HEK293 (cell line): ENCODE data around the gene CIDEB.

ENCODE experiments used
- CTCF ChIA-PET: fragments of 350-600 bp; formaldehyde crosslinking; extraction: SDS; loops from one replicate; lab custom pipeline; 2021; ENCODE audit warnings: antibody characterized with exemption; lab: Yijun Ruan, JAX
- POLR2A ChIA-PET: fragments of 300-600 bp; formaldehyde crosslinking; extraction: SDS; loops from one replicate; lab custom pipeline; 2020; ENCODE audit warnings: antibody characterized with exemption, inconsistent platforms; lab: Yijun Ruan, JAX
- H3K27ac ChIP-seq: fragments of 200-500 bp; sonication (Bioruptor generic); 2 replicates; pipeline ENCODE4 v1.5.1; 2014; ENCODE audit warnings: low read depth, low read length, control low read depth, inconsistent platforms; ENCODE audit errors: extremely low read depth
- H3K36me3 ChIP-seq, 2 experiments: fragments of 200-500 bp in 1 of 2; sonication (Bioruptor generic) in 1 of 2; 1 replicate in 1 of 2; 2 replicates in 1 of 2; pipeline ENCODE4 v1.5.1; 2014 to 2017; ENCODE audit warnings: inconsistent platforms in 2 of 2, low read length in 2 of 2; ENCODE audit not compliant: control insufficient read depth in 2 of 2, insufficient read depth in 1 of 2
- H3K4me1 ChIP-seq: fragments of 200-500 bp; sonication (Bioruptor generic); 2 replicates; pipeline ENCODE4 v1.5.1; 2014; ENCODE audit warnings: mild to moderate bottlenecking, low read length, inconsistent platforms; ENCODE audit not compliant: control insufficient read depth, insufficient read depth
- H3K4me3 ChIP-seq: 2 replicates; pipeline ENCODE4 v1.5.1; 2011; ENCODE audit warnings: low read depth, mild to moderate bottlenecking, control low read depth, low read length, moderate library complexity
- H3K9me3 ChIP-seq: fragments of 200-500 bp; sonication (Bioruptor generic); 2 replicates; pipeline ENCODE4 v1.5.1; 2014; ENCODE audit warnings: low read depth, low read length, inconsistent platforms; ENCODE audit not compliant: control insufficient read depth, insufficient read depth
- GFI1B ChIP-seq: fragments of 450-650 bp; formaldehyde crosslinking; IDR thresholded peaks from 2 replicates; pipeline ENCODE4 v1.5.1; 2016; ENCODE audit warnings: missing biosample characterization, missing genetic modification characterization
- GLIS1 ChIP-seq: fragments of 450-650 bp; formaldehyde crosslinking; IDR thresholded peaks from 2 replicates; pipeline ENCODE4 v1.5.1; 2016; ENCODE audit warnings: missing biosample characterization, missing genetic modification characterization
- ZFP69B ChIP-seq: fragments of 450-650 bp; formaldehyde crosslinking; IDR thresholded peaks from 2 replicates; pipeline ENCODE4 v1.5.1; 2016; ENCODE audit warnings: missing biosample characterization, missing genetic modification characterization
- ZNF138 ChIP-seq: fragments of 450-650 bp; formaldehyde crosslinking; IDR thresholded peaks from 2 replicates; pipeline ENCODE4 v1.5.1; 2016; ENCODE audit warnings: missing biosample characterization, missing genetic modification characterization, borderline replicate concordance
- ZNF169 ChIP-seq: fragments of 450-650 bp; formaldehyde crosslinking; IDR thresholded peaks from 2 replicates; pipeline ENCODE4 v1.5.1; 2016; ENCODE audit warnings: missing biosample characterization, missing genetic modification characterization
- ZNF174 ChIP-seq: fragments of 450-650 bp; formaldehyde crosslinking; IDR thresholded peaks from 2 replicates; pipeline ENCODE4 v1.5.0; 2017; ENCODE audit warnings: missing biosample characterization, mild to moderate bottlenecking, missing genetic modification characterization
- ZNF19 ChIP-seq: fragments of 450-650 bp; formaldehyde crosslinking; IDR thresholded peaks from 2 replicates; pipeline ENCODE4; 2016; ENCODE audit warnings: missing biosample characterization, missing genetic modification characterization, low read depth
- ZNF274 ChIP-seq, 2 experiments: fragments of 200-500 bp in 1 of 2; fragments of 450-650 bp in 1 of 2; sonication (Bioruptor generic) in 1 of 2; formaldehyde crosslinking in 1 of 2; IDR thresholded peaks; 2 replicates each; pipeline versions ENCODE4 v1.5.1 to v1.6.1; 2014 to 2016; ENCODE audit warnings: borderline replicate concordance in 1 of 2, inconsistent platforms in 1 of 2, low read length in 1 of 2, missing biosample characterization in 1 of 2, missing genetic modification characterization in 1 of 2
- ZNF544 ChIP-seq: fragments of 450-650 bp; formaldehyde crosslinking; IDR thresholded peaks from 2 replicates; pipeline ENCODE4 v1.5.0; 2017; ENCODE audit warnings: missing biosample characterization, missing genetic modification characterization
- ZNF549 ChIP-seq: fragments of 450-650 bp; IDR thresholded peaks from 2 replicates; pipeline ENCODE4 v1.5.1; 2018; ENCODE audit warnings: missing biosample characterization, missing genetic modification characterization, mild to moderate bottlenecking, inconsistent platforms, moderate library complexity
- ZNF585B ChIP-seq: fragments of 450-650 bp; formaldehyde crosslinking; IDR thresholded peaks from 2 replicates; pipeline ENCODE4 v1.5.1; 2016; ENCODE audit warnings: missing biosample characterization, missing genetic modification characterization
- ZNF626 ChIP-seq: fragments of 450-650 bp; sonication (Bioruptor Pico); formaldehyde crosslinking; IDR thresholded peaks from 2 replicates; pipeline ENCODE4 v1.5.1; 2018; ENCODE audit warnings: missing biosample characterization, missing genetic modification characterization, inconsistent platforms
- ZNF664 ChIP-seq: fragments of 450-650 bp; formaldehyde crosslinking; IDR thresholded peaks from 2 replicates; pipeline ENCODE4 v1.5.1; 2016; ENCODE audit warnings: missing biosample characterization, missing genetic modification characterization
- ZNF792 ChIP-seq: fragments of 450-650 bp; formaldehyde crosslinking; IDR thresholded peaks from 2 replicates; pipeline ENCODE4 v1.5.1; 2016; ENCODE audit warnings: missing biosample characterization, missing genetic modification characterization
- TF ChIP-seq, protein P1 (sequence below): fragments of 450-650 bp; formaldehyde crosslinking; IDR thresholded peaks from 2 replicates; pipeline ENCODE4 v1.5.1; 2016; ENCODE audit warnings: missing biosample characterization, missing genetic modification characterization
- TF ChIP-seq, protein P2 (sequence below): fragments of 450-650 bp; formaldehyde crosslinking; IDR thresholded peaks from 2 replicates; pipeline ENCODE4 v1.5.1; 2016; ENCODE audit warnings: missing biosample characterization, missing genetic modification characterization, borderline replicate concordance
- TF ChIP-seq, protein P3 (sequence below): fragments of 450-650 bp; formaldehyde crosslinking; IDR thresholded peaks from 2 replicates; pipeline ENCODE4 v1.5.1; 2017; ENCODE audit warnings: missing biosample characterization, missing genetic modification characterization
- TF ChIP-seq, protein P4 (sequence below): fragments of 450-650 bp; formaldehyde crosslinking; IDR thresholded peaks from 2 replicates; pipeline ENCODE4 v1.5.1; 2016; ENCODE audit warnings: missing biosample characterization, missing genetic modification characterization
- TF ChIP-seq, protein P5 (sequence below): fragments of 450-650 bp; formaldehyde crosslinking; IDR thresholded peaks from 2 replicates; pipeline ENCODE4 v1.5.1; 2016; ENCODE audit warnings: missing biosample characterization, missing genetic modification characterization

Gene CIDEB

DNA sequence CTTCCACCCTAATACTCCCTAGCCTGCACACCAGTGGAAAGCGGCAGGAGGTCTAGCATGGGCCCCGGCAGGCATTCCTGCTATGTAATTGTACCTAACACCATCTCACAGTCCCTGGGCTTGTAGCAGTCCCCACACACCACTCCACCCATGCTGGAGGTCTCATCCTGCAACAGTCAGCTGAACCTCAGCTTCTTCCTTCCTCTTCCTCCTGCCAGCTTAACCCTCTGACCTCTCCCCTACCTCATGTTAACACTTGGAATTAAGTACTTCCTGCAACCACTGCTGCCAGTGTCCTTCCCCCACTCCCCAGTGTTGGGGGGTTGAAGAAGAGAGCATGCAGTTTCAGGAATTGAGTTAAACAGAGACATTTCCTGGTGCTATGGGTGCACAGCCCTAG is 19.5 kb upstream of the CIDEB start:
- Histone ChIP-seq H3K27ac (no peak overlapping the region), H3K4me1 (no peaks in the 10 kb centered on the region), H3K9me3 (no peaks in the 10 kb centered on the region), H3K4me3 (no peak overlapping the region), H3K36me3 (no peaks in the 10 kb centered on the region)
- ChIA-PET POLR2A (interaction anchor here (0.6 to 2.2 kb wide), 2 partner anchors 22 to 110 kb away, joined by 5 read pairs; no protein-coding TSS in a partner anchor), CTCF (interaction anchor here (0.5 to 16.9 kb wide), 11 partner anchors 9 to 114 kb away, joined by 3 to 468 read pairs (median 3); partner anchors contain the start of genes CBLN3, CIDEB and KHNYN)
- no peak for TF ChIP-seq ZNF169 (tag by site-specific recombination)
- TF ChIP-seq GFI1B (tag by site-specific recombination): no peak
- TF ChIP-seq, protein P1, sequence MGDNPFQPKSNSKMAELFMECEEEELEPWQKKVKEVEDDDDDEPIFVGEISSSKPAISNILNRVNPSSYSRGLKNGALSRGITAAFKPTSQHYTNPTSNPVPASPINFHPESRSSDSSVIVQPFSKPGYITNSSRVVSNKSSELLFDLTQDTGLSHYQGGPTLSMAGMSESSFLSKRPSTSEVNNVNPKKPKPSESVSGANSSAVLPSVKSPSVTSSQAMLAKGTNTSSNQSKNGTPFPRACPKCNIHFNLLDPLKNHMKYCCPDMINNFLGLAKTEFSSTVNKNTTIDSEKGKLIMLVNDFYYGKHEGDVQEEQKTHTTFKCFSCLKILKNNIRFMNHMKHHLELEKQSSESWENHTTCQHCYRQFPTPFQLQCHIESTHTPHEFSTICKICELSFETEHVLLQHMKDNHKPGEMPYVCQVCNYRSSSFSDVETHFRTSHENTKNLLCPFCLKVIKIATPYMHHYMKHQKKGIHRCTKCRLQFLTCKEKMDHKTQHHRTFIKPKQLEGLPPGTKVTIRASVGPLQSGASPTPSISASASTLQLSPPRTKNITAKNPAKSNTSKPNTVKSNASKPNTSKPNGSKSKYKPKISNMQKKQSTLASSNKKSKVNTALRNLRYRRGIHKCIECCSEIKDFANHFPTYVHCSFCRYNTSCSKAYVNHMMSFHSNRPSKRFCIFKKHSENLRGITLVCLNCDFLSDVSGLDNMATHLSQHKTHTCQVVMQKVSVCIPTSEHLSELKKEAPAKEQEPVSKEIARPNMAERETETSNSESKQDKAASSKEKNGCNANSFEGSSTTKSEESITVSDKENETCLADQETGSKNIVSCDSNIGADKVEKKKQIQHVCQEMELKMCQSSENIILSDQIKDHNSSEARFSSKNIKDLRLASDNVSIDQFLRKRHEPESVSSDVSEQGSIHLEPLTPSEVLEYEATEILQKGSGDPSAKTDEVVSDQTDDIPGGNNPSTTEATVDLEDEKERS: no peak

GRCh38 chr14:24325963-24326362 is 18.2 kb upstream of the CIDEB start:
- CTCF ChIA-PET: interaction anchor here (1.6 to 16.9 kb wide), 4 partner anchors 7 to 106 kb away, joined by 7 to 468 read pairs (median 17); partner anchors contain the start of genes CBLN3, CIDEB and KHNYN
- no peak overlapping the region for H3K27ac ChIP-seq
- no peaks in the 10 kb centered on the region for H3K36me3 ChIP-seq
- TF ChIP-seq ZNF19 (tag by site-specific recombination) (no peak), GLIS1 (tag by site-specific recombination) (0 out of 2 replicates have a peak, but pooled peaks have one; percentile 6)
- POLR2A ChIA-PET: no interaction called here
- H3K4me1 ChIP-seq: no peaks in the 10 kb centered on the region
- no peaks in the 10 kb centered on the region for H3K9me3 ChIP-seq
- no peak overlapping the region for H3K4me3 ChIP-seq

DNA sequence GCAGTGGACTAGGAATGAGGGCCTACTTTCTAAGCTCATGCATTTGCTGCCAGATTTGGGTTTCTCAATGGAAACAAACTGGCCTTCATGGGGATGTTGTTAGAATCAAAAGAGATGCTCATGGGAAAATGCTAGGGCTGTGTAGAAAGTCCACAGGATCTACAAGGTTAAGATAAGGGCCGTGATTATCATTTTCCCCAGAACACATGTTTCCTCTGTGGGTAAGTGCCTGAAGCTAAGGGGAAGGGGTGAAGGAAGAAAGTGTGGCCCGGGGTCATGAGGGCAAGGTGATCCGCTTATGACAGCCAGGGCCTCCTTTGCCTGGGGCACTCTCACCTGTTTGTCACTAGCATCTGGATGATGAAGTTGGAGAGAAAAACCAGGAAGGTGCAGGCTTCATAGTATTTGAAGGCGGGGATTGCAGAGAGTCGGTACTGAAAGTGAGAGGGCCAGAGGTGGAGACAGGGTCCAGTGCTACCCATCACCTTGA is 17.3 kb upstream of the CIDEB start:
- POLR2A ChIA-PET: no interaction called here
- Histone ChIP-seq H3K4me1 (no peaks in the 10 kb centered on the region), H3K27ac (no peak overlapping the region), H3K9me3 (no peaks in the 10 kb centered on the region), H3K4me3 (no peak overlapping the region), H3K36me3 (no peaks in the 10 kb centered on the region)
- CTCF ChIA-PET: interaction anchor here (0.6 to 16.9 kb wide), 6 partner anchors 8 to 106 kb away, joined by 3 to 468 read pairs (median 6); partner anchors contain the start of genes CBLN3, CIDEB and KHNYN
- TF ChIP-seq ZNF19 (tag by site-specific recombination) (no peak), ZNF792 (tag by site-specific recombination) (no peak), ZNF169 (tag by site-specific recombination) (no peak), ZNF626 (tag by site-specific recombination) (no peak), ZNF585B (tag by site-specific recombination) (no peak), ZNF138 (tag by site-specific recombination) (no peak), ZNF544 (tag by site-specific recombination) (no peak), ZNF174 (no peak), ZNF549 (tag by site-specific recombination) (no peak), ZNF664 (tag by site-specific recombination) (no peak), ZFP69B (tag by site-specific recombination) (no peak), ZNF274 (IDR thresholded peaks at IDR 0.05; ENCODE audit: low read length) (no peak), ZNF274 (tag by site-specific recombination; IDR thresholded peaks at IDR 0.05; ENCODE audit: borderline replicate concordance) (no peak)
- TF ChIP-seq, protein P2, sequence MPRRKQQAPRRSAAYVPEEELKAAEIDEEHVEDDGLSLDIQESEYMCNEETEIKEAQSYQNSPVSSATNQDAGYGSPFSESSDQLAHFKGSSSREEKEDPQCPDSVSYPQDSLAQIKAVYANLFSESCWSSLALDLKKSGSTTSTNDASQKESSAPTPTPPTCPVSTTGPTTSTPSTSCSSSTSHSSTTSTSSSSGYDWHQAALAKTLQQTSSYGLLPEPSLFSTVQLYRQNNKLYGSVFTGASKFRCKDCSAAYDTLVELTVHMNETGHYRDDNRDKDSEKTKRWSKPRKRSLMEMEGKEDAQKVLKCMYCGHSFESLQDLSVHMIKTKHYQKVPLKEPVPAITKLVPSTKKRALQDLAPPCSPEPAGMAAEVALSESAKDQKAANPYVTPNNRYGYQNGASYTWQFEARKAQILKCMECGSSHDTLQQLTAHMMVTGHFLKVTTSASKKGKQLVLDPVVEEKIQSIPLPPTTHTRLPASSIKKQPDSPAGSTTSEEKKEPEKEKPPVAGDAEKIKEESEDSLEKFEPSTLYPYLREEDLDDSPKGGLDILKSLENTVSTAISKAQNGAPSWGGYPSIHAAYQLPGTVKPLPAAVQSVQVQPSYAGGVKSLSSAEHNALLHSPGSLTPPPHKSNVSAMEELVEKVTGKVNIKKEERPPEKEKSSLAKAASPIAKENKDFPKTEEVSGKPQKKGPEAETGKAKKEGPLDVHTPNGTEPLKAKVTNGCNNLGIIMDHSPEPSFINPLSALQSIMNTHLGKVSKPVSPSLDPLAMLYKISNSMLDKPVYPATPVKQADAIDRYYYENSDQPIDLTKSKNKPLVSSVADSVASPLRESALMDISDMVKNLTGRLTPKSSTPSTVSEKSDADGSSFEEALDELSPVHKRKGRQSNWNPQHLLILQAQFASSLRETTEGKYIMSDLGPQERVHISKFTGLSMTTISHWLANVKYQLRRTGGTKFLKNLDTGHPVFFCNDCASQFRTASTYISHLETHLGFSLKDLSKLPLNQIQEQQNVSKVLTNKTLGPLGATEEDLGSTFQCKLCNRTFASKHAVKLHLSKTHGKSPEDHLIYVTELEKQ (tag by site-specific recombination): no peak
- TF ChIP-seq, protein P3, sequence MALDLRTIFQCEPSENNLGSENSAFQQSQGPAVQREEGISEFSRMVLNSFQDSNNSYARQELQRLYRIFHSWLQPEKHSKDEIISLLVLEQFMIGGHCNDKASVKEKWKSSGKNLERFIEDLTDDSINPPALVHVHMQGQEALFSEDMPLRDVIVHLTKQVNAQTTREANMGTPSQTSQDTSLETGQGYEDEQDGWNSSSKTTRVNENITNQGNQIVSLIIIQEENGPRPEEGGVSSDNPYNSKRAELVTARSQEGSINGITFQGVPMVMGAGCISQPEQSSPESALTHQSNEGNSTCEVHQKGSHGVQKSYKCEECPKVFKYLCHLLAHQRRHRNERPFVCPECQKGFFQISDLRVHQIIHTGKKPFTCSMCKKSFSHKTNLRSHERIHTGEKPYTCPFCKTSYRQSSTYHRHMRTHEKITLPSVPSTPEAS: no peak
- TF ChIP-seq, protein P4, sequence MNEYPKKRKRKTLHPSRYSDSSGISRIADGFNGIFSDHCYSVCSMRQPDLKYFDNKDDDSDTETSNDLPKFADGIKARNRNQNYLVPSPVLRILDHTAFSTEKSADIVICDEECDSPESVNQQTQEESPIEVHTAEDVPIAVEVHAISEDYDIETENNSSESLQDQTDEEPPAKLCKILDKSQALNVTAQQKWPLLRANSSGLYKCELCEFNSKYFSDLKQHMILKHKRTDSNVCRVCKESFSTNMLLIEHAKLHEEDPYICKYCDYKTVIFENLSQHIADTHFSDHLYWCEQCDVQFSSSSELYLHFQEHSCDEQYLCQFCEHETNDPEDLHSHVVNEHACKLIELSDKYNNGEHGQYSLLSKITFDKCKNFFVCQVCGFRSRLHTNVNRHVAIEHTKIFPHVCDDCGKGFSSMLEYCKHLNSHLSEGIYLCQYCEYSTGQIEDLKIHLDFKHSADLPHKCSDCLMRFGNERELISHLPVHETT (tag by site-specific recombination): no peak
- TF ChIP-seq, protein P5, sequence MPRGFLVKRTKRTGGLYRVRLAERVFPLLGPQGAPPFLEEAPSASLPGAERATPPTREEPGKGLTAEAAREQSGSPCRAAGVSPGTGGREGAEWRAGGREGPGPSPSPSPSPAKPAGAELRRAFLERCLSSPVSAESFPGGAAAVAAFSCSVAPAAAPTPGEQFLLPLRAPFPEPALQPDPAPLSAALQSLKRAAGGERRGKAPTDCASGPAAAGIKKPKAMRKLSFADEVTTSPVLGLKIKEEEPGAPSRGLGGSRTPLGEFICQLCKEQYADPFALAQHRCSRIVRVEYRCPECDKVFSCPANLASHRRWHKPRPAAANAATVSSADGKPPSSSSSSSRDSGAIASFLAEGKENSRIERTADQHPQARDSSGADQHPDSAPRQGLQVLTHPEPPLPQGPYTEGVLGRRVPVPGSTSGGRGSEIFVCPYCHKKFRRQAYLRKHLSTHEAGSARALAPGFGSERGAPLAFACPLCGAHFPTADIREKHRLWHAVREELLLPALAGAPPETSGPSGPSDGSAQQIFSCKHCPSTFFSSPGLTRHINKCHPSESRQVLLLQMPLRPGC (tag by site-specific recombination): no peak
